GM21447 (cell line): ENCODE measurements around the gene EPHA1.
"Not testable (repeated sequence)": the region's sequence is repeated elsewhere in the genome, so short reads cannot be mapped to it uniquely, and the experiment has no call there.

ENCODE experiments used
- ATAC-seq: cut with Tn5 transposase; IDR thresholded peaks from one replicate; pipeline ENCODE4 v1.9.1; 2021; ENCODE audit not compliant: unreplicated experiment

Gene EPHA1

GRCh38 chr7:143405173-143406001, 3.3 kb downstream of the EPHA1 start:
- ATAC-seq: no peak

GRCh38 chr7:143402233-143402632, 6.4 kb downstream of the EPHA1 start:
- not testable (repeated sequence) for ATAC-seq

GRCh38 chr7:143401265-143401664, 7.4 kb downstream of the EPHA1 start:
- ATAC-seq: no peak

GRCh38 chr7:143399642-143400041, 9.0 kb downstream of the EPHA1 start:
- no peak for ATAC-seq

GRCh38 chr7:143399151-143399550, 9.5 kb downstream of the EPHA1 start:
- ATAC-seq: no peak

GRCh38 chr7:143398616-143399015, 10.0 kb downstream of the EPHA1 start:
- no peak for ATAC-seq

GRCh38 chr7:143397710-143398530, 10.7 kb downstream of the EPHA1 start:
- ATAC-seq: no peak

- ATAC-seq: no peak
Observed at GRCh38 chr7:143396625-143397556, 11.8 kb downstream of the EPHA1 start.

GRCh38 chr7:143396182-143396581, 12.5 kb downstream of the EPHA1 start:
- ATAC-seq: no peak

GRCh38 chr7:143395187-143396149, 13.2 kb downstream of the EPHA1 start:
- ATAC-seq: no peak

- ATAC-seq: no peak
Observed at GRCh38 chr7:143394777-143395176, 13.9 kb downstream of the EPHA1 start.

- no peak for ATAC-seq
Observed at GRCh38 chr7:143394068-143394467, 14.6 kb downstream of the EPHA1 start.

GRCh38 chr7:143393267-143394041, 15.2 kb downstream of the EPHA1 start:
- no peak for ATAC-seq

- ATAC-seq: no peak
Observed at GRCh38 chr7:143392875-143393266, 15.8 kb downstream of the EPHA1 start.

GRCh38 chr7:143392427-143392826, 16.2 kb downstream of the EPHA1 start:
- not testable (repeated sequence) for ATAC-seq

- ATAC-seq: no peak
Observed at GRCh38 chr7:143391462-143392404, 16.9 kb downstream of the EPHA1 start.

GRCh38 chr7:143390773-143391317, 17.8 kb downstream of the EPHA1 start:
- ATAC-seq: no peak
